ENCODE results near the gene SH3GL1.

- TF ChIP-seq CTCF (conservative IDR thresholded peaks at IDR 0.05; ENCODE audit: low read depth, low read length) (no peak; the same call in 1 of the 2 replicates), POLR2A (IDR thresholded peaks at IDR 0.05; ENCODE audit: low read depth, low read length) (no peak), MAZ (IDR thresholded peaks at IDR 0.05; ENCODE audit: borderline replicate concordance, low read depth, low read length) (no peak), RFX5 (IDR thresholded peaks at IDR 0.05; ENCODE audit: low read depth, low read length) (no peak), CEBPB (IDR thresholded peaks at IDR 0.05; ENCODE audit: low read depth, low read length) (no peak), BHLHE40 (IDR thresholded peaks at IDR 0.05; ENCODE audit: low read depth, low read length) (peak; percentile 96), MAFK (IDR thresholded peaks at IDR 0.05; ENCODE audit: low read depth, low read length) (no peak), MXI1 (IDR thresholded peaks at IDR 0.05; ENCODE audit: borderline replicate concordance, low read depth, low read length) (no peak), RAD21 (IDR thresholded peaks at IDR 0.05; ENCODE audit: low read length) (peak; percentile 31; the same call in 1 of the 2 replicates), SMC3 (IDR thresholded peaks at IDR 0.05; ENCODE audit: low read depth, low read length) (no peak), ELK1 (IDR thresholded peaks at IDR 0.05; ENCODE audit: borderline replicate concordance, low read depth, low read length) (no peak)
- TF ChIP-seq, protein P1, sequence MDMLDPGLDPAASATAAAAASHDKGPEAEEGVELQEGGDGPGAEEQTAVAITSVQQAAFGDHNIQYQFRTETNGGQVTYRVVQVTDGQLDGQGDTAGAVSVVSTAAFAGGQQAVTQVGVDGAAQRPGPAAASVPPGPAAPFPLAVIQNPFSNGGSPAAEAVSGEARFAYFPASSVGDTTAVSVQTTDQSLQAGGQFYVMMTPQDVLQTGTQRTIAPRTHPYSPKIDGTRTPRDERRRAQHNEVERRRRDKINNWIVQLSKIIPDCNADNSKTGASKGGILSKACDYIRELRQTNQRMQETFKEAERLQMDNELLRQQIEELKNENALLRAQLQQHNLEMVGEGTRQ (IDR thresholded peaks at IDR 0.05; ENCODE audit: low read depth, low read length): no peak
Observed at GRCh38 chr19:4414800-4415321, 14.5 kb upstream of the SH3GL1 start.

All from IMR-90 (cell line).